AG08396 (cell line): ENCODE data around the gene UTS2R.
"Not testable (repeated sequence)": the region's sequence is repeated elsewhere in the genome, so short reads cannot be mapped to it uniquely, and the experiment has no call there.

Source experiments
- DNase-seq: peaks from one replicate; pipeline ENCODE4 v3.0.0; 2012; ENCODE audit warnings: low spot score, mixed read lengths

The UTS2R gene

GRCh38 chr17:82354804-82355308 is 16.7 kb upstream of the UTS2R start:
- no peak for DNase-seq

GRCh38 chr17:82355770-82356427 is 15.7 kb upstream of the UTS2R start:
- no peak for DNase-seq

- no peak for DNase-seq
Measured at GRCh38 chr17:82356845-82357355, 14.7 kb upstream of the UTS2R start.

- no peak for DNase-seq
Measured at GRCh38 chr17:82357394-82357793, 14.2 kb upstream of the UTS2R start.

- DNase-seq: no peak
Measured at GRCh38 chr17:82358465-82359350, 12.9 kb upstream of the UTS2R start, which contains the start of gene TEX19. TSS of gene TEX19 (plus strand) at chr17:82359247. CDS start at chr17:82362151, 2,904 bp downstream.

- DNase-seq: not testable (repeated sequence)
Measured at GRCh38 chr17:82359451-82360074, 12.0 kb upstream of the UTS2R start.

- DNase-seq: no peak
Measured at GRCh38 chr17:82361885-82362633, 9.5 kb upstream of the UTS2R start.

GRCh38 chr17:82365606-82366295 is 5.8 kb upstream of the UTS2R start:
- no peak for DNase-seq

- DNase-seq: no peak
Measured at GRCh38 chr17:82366749-82367148, 4.8 kb upstream of the UTS2R start.

GRCh38 chr17:82367724-82368524 is 3.6 kb upstream of the UTS2R start:
- DNase-seq: no peak

GRCh38 chr17:82369211-82369610 is 2.4 kb upstream of the UTS2R start:
- no peak for DNase-seq

GRCh38 chr17:82370471-82371332 is 863 bp upstream of the UTS2R start:
- no peak for DNase-seq

- no peak for DNase-seq
Measured at GRCh38 chr17:82372249-82373071, 895 bp downstream of the UTS2R start.

GRCh38 chr17:82373072-82373452 is 1.5 kb downstream of the UTS2R start:
- DNase-seq: not testable (repeated sequence)

- no peak for DNase-seq
Measured at GRCh38 chr17:82373731-82374625, 2.4 kb downstream of the UTS2R start.

- no peak for DNase-seq
Measured at GRCh38 chr17:82374626-82375331, 3.2 kb downstream of the UTS2R start.
